Epithelial cell of prostate (primary cell): ENCODE measurements around the gene ALOX15B.
"Not testable (repeated sequence)": the region's sequence is repeated elsewhere in the genome, so short reads cannot be mapped to it uniquely, and the experiment has no call there.

Experiments used
- DNase-seq: peaks from one replicate; pipeline ENCODE4 v3.0.0-alpha.2; 2011; ENCODE audit warnings: low read depth, low spot score
- H3K27ac ChIP-seq: fragments of 450-650 bp; 2 replicates; pipeline ENCODE4 v1.5.1; 2017; ENCODE audit warnings: mild to moderate bottlenecking

The ALOX15B gene

GRCh38 chr17:8076502-8077266, 37.8 kb downstream of the ALOX15B start:
- DNase-seq, result no peak
- H3K27ac ChIP-seq, result no peak overlapping the region

- not testable (repeated sequence) for H3K27ac ChIP-seq, DNase-seq
Observed at GRCh38 chr17:8077939-8078338, 39.1 kb downstream of the ALOX15B start.

GRCh38 chr17:8079291-8080207, 40.7 kb downstream of the ALOX15B start:
- H3K27ac ChIP-seq, result no peak overlapping the region
- no peak for DNase-seq

GRCh38 chr17:8080208-8080798, 41.4 kb downstream of the ALOX15B start:
- DNase-seq, result no peak
- no peak overlapping the region for H3K27ac ChIP-seq

- DNase-seq, result no peak
- H3K27ac ChIP-seq, result no peak overlapping the region
Observed at GRCh38 chr17:8080799-8081219, 42.0 kb downstream of the ALOX15B start.

- H3K27ac ChIP-seq, result no peak overlapping the region
- DNase-seq, result no peak
Observed at GRCh38 chr17:8081876-8082275, 43.0 kb downstream of the ALOX15B start.

- no peak overlapping the region for H3K27ac ChIP-seq
- no peak for DNase-seq
Observed at GRCh38 chr17:8082292-8082691, 43.4 kb downstream of the ALOX15B start.

- no peak overlapping the region for H3K27ac ChIP-seq
- no peak for DNase-seq
Observed at GRCh38 chr17:8084250-8084649, 45.4 kb downstream of the ALOX15B start.

- no peak within 1 kb of the TSS for H3K27ac ChIP-seq
- no peak for DNase-seq
Observed at GRCh38 chr17:8087075-8087951, 48.5 kb downstream of the ALOX15B start, which contains the start of gene ALOX12B. Gene ALOX12B, minus strand, starts transcription at chr17:8087716. Its CDS starts 274 bp downstream, at chr17:8087442.

- H3K27ac ChIP-seq, result no peak overlapping the region
- DNase-seq, result no peak
Observed at GRCh38 chr17:8087952-8088230, 49.0 kb downstream of the ALOX15B start.

GRCh38 chr17:8089728-8090127, 50.9 kb downstream of the ALOX15B start:
- no peak for DNase-seq

GRCh38 chr17:8091033-8091687, 52.3 kb downstream of the ALOX15B start:
- no peak overlapping the region for H3K27ac ChIP-seq
- DNase-seq, result no peak

More at GRCh38 chr17:8089728-8090127, 50.9 kb downstream of the ALOX15B start:
- no peak overlapping the region for H3K27ac ChIP-seq

GRCh38 chr17:8095361-8095760, 56.5 kb downstream of the ALOX15B start:
- no peak overlapping the region for H3K27ac ChIP-seq
- no peak for DNase-seq

GRCh38 chr17:8096541-8096940, 57.7 kb downstream of the ALOX15B start:
- no peak overlapping the region for H3K27ac ChIP-seq
- no peak for DNase-seq
